ENCODE results near the gene MTARC2.
"Not testable (repeated sequence)": the region's sequence is repeated elsewhere in the genome, so short reads cannot be mapped to it uniquely, and the experiment has no call there.

MTARC2 gene

GRCh38 chr1:220748089-220748934 lies at the start of gene MTARC2:
Gene MTARC2, plus strand, starts transcription at chr1:220748322. Its CDS starts 210 bp downstream, at chr1:220748532.
- peak; percentile 36 for DNase-seq (ENCODE audit: low read depth)

DNA sequence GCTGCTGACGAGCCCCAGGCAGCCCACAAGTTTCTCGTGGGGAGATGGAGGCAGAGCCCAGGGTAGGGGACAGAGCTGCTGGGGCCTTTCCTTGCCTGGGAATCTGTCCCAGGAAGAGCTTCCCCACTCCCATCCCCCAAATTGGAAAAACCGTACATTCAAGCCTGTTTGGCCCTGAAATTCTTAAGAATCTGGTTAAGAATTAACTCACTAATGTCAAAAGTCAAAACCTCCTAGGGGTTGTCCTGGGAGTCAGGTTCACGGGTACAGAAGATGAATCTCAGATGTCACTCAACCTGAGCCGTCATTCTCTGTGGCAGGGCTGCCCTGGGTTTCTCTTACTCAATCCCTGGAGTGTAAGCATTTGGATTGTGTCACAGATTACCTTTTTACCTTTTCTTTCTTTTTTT lies 49.5 kb upstream of the MTARC2 start:
- no peak for DNase-seq (ENCODE audit: low read depth)

- no peak for DNase-seq (ENCODE audit: low read depth)
These were observed 49.1 kb upstream of the MTARC2 start for GRCh38 chr1:220699044-220699443.

DNA sequence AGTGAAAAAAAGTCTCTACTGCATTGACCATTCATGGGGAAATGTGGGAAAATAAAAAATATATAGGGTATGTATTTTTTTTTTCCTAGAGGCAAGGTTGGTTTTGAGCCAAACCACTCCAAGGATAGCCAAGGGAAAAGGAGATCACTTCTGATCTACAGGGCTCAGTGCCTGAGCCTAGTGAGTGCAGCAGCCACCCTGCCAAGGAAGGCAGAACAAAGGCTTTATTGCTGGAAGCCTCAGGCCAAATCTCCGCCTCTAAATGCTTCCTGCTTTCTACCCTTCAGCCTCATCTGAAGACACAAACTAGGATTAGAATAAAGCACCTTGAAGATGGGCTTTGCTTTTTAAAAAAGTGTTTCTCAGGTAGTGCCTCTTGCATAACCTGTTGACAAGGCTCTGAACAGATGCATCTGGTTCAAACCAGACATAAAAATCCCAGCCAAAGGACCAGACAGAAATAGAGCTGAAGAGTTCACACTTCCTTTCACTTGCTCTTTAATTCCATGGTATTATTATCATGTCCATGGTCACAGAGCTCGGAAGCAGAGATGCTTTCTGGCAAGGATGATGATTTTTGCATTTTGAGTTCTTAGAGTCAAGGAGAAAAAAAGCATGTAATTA lies 47.5 kb upstream of the MTARC2 start:
- DNase-seq (ENCODE audit: low read depth), result no peak

DNA sequence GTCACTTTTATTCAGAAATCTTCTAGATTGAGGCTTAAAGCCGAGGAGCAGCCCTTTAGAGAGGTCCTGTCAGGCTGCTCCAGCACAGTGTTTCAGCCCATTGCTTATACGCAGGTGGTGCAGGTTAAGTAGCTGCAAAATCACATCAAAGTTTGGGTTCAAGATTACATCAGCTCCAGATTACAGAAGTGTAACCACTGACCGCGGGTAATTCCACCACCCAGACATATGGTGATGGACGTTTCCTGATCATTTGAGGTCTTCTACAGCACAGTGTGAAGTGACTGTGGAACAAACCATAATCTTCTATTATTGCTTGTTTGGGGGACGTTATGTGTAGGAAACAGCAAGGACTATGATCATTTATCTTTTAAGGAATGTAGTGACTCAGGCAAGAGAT lies 46.1 kb upstream of the MTARC2 start:
- no peak for DNase-seq (ENCODE audit: low read depth)

DNA sequence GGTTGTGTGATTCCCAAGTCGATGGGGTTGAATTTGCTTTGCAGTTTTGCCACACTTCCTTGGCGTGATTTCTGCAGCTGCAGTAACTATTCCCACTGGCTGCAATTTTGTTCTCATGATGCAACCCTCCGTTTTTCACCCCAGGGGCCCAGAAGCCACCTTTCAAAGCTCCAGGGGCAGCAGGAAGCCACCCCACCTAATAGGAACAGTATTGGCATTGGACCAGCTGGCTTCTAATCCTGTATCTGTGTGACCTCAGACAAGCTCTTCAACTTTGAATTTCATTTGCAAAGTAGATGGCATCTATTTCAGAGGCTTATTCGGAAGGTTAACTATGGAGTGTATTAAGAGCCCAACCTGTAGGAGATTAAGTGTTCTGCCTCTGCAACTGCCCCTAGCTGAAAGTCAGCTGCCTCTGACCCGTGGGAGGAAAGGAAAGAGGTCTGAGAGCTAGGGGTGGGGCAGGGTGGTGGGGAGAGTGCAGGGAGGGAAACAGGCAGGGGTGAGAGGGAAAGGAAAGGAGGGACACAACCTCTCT lies 45.3 kb upstream of the MTARC2 start:
- DNase-seq (ENCODE audit: low read depth), result no peak

GRCh38 chr1:220703305-220703704 lies 44.8 kb upstream of the MTARC2 start:
- DNase-seq (ENCODE audit: low read depth), result no peak

DNA sequence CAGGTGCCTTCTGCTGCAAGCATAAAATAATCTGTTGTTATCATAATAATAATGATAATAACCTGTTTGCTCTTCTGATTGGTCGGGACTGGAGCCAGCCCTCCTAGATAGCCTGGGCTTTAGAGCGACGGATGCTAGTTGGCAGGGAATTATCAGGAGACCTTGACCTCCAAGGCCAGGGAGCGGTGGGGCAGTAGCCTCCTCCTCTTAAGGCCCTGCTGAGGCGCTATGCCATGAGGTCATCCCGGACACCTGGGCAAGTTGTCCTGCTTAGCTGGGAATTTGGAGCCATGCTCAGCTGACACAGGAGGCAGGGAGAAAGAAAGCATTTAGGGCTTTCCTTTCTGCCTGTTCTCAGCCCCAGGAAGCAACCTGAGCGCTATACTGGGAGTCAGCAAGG lies 42.3 kb upstream of the MTARC2 start:
- DNase-seq (ENCODE audit: low read depth), result no peak

DNA sequence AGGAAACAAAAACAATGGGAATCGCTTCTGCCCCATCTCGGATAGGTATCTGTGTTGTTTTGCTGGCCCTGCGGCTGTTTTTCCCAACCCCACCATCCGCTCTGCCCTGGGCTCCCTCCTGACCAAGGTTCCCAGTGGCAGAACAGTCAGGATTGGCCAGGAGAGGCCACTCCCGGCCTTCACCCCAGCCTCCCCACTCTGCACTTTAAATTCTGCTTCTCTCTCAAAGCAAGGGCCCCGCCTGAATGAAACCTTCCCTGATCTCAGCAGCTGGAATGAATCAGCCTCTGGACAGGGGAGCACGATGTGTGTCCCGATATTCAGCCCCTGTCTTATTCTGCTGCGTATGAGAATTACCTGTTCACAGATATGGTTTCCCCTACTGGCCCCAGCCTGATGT lies 41.6 kb upstream of the MTARC2 start:
- DNase-seq (ENCODE audit: low read depth), result no peak

DNA sequence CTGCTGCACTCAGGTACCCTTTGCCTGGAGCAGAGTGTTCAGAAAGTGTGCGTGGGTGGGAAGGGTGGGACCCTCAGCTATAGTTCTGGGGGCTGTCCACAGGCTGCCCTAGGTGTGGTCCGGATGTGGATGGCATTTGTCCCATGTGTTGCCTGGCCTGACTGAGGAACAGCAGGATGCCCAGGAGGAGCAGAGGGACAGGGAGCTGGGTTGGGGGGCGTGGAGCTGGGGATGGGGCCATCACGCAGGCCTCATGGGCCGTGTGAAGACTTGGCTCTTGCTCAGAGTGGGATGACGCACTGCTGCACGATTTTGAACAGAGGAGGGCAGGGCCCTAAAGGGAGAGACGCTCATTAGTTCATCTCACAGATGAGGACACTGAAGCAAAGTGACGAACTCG lies 41.0 kb upstream of the MTARC2 start:
- DNase-seq (ENCODE audit: low read depth), result no peak

GRCh38 chr1:220708244-220708643 lies 39.9 kb upstream of the MTARC2 start:
- no peak for DNase-seq (ENCODE audit: low read depth)

DNA sequence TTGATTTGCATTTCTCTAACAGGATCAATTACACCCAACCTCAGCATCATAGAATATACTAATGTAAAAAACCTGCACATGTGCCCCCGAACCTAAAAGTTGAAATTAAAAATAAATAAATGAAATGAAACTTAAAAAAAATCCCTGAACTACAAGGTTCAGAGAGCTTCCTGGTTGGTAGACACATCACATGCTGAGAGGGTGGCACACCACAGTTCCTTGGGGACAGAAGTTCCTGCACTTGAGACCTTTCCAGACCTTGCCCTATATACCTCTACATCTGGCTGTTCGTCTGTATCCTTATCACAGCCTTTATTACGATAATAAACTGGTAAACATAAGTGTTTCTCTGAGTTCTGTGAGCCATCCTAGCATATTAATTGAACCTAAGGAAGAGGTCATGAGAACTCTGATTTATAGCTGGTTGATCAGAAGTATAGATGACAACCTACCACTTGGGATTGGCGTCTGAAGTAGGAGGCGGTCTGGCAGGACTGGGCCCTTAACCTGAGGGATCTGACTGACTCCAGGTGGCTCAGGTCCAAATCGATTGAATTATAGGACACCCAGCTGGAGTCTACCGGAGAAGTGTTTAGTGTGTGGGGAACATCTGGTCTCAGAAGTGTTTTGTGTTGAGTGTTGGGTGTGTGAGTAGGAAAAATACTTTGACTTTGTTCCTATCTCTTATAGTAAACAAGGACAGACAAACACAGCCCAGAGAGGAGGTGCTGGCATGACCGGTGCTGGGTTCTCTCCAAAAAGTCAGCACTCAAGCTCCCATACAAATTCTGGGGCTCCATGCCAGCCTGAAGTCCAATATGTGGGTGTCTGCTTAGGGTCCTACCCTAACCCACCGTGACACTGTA lies 39.0 kb upstream of the MTARC2 start:
- no peak for DNase-seq (ENCODE audit: low read depth)

GRCh38 chr1:220710333-220710732 lies 37.8 kb upstream of the MTARC2 start:
- no peak for DNase-seq (ENCODE audit: low read depth)

DNA sequence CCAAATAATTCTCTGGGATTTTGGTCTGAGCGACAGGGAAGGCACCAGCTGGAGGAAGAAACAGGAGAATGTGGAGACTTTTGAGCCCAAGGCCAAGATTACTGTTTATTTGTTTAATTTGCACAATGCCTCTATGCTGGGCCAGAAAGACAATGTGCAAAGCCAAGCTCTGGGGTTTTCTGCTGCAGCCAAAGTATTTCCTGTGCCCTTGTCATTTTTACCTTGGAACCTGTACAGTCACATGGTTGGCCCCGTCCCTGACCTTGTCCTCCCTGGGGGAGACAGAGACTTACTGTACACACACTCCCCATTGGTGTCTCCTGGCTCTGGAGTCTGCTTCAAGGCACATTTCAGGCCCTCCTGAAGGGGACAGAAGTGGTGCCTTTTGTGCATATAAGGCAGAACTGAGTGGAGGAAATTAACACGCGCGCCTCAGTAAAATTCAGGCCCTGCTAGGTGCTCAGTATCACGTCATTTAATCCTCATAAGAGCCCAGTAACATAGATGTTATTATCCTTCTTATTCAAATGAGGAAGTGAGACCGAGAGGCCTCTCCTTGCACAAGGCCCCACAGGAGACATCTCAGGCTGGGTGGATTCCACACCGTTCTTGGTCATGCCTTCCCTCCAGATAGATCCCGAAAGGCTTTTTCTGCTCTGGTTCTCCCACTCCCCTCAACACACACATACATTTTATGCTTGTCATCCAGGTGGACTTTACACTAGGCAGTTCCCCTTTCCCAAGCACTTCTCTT lies 36.9 kb upstream of the MTARC2 start:
- DNase-seq (ENCODE audit: low read depth), result no peak

DNA sequence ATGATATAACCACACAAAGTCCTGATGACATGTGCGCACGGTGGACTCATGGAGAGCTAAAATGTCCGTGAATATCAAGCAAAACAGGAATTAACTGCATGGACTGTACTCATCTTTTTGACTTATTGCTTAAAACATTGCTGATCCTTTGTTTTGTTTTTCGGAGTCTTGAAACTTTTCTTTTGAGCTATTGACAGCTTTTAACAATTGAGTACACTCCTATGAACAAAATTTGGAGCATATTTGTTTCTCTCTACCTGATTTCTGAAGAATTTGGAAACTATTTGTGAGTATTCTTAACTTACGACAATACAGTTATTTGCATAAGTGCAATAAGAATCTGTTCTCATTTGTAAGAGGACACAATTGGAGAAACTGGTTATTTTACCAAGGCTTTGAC lies 32.1 kb upstream of the MTARC2 start:
- not testable (repeated sequence) for DNase-seq (ENCODE audit: low read depth)

- no peak for DNase-seq (ENCODE audit: low read depth)
These were observed 30.1 kb upstream of the MTARC2 start for GRCh38 chr1:220717800-220718640.

DNA sequence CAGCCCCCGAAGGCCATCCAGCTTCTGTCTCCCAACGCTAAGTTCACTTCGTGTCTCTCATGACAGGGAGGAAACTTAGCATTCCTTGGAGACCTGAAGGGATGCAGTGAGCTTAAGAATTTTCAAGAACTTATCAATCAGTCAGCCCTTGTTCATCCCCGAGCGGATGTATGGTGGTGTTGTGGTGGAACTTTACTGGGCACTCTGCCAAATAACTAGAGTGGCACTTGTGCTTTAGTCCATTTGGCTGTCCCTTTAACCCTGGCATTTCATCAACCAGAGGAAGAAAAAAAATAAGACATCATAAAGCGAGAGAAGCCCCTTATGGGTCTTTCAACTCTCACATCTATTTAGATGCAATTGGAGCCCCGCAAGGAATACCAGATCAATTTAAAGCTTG lies 26.9 kb upstream of the MTARC2 start:
- not testable (repeated sequence) for DNase-seq (ENCODE audit: low read depth)

DNA sequence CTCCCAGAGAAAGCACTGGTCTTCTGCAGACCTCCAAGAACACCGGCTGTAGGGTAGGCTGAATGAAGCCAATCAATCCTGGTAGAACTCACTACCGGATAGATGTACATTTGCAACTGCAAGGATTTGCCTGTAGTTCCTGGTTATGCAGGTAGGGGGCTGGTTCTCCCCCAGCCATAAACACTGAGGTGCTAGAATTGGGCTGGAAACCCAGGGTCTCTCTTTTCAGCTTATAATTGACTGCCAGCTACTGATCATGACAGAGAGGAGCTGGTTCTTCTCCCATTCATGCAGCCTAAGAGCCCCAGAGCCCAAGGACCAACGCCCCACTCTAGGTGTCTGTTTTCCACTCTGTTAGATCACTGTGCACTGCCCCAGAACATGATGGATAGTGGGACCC lies 21.5 kb upstream of the MTARC2 start:
- DNase-seq (ENCODE audit: low read depth), result no peak

DNA sequence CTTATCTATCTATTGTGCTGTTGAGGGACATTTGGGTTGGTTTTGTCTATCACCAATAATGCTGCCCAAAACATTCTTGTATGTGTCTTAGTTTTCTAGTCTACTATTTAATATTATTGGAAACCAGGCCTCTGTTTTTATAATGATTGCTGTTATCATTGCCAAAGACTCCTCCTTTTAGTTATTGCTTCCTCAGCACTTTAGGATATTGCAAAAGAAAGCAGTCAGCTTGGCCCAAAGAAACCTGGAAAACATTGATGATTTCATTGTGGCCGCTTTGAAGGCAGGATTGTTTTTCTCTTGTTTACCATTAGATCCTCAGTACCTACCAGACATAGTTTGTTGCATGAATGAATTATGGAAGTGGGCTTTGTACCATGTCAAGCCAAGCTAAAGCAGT lies 20.6 kb upstream of the MTARC2 start:
- no peak for DNase-seq (ENCODE audit: low read depth)

- no peak for DNase-seq (ENCODE audit: low read depth)
These were observed 17.6 kb upstream of the MTARC2 start for GRCh38 chr1:220730486-220730885.

DNA sequence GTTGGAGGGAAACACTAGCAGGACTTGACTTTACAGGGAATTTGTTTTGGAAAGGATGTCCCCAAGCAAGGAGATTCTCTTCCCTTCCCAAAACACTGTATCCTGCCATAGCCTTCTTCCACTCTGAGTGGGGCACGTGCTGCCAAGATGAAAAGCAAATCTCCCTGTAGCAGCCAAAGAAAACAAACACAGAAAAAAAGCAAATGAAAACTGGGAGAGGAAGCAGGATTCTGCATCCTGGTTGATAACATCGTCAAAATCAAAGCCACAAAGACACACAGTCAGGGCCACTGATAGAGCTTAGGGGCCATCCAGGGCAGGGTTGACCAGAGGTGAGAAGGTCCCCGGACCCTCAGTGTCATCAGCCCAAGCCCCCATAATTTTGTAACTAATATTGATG lies 16.0 kb upstream of the MTARC2 start:
- DNase-seq (ENCODE audit: low read depth), result no peak
